GM18873 (cell line): ENCODE data around the gene MACROD2.

Experiments
- ATAC-seq: cut with Tn5 transposase; IDR thresholded peaks from one replicate; pipeline ENCODE4 v1.9.1; 2021; ENCODE audit warnings: mild to moderate bottlenecking, moderate library complexity, moderate number of reproducible peaks; ENCODE audit not compliant: unreplicated experiment, low FRiP score

Gene MACROD2

GRCh38 chr20:15600565-15600964 lies 1605.2 kb downstream of the MACROD2 start:
- ATAC-seq, result no peak

DNA sequence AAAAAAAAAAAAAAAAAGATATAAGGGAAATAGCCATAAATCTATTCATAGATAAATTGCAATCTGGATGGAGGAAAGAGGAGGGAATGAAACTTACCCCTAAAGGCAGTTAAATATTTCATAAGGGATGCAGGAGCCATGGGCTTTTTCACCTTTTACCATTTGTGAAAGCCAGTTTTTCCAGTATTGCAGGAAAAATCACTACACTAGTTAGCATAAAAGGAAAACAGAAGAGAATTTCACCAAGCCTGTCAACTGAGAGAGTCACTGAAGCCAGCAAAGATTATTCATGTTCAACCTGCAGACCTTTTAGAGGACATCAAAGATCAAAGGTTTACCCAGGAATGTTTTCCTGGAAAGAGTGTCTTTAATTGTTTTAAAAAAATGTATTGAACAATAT lies 1608.2 kb downstream of the MACROD2 start:
- ATAC-seq, result no peak

GRCh38 chr20:15603978-15604805 lies 1608.9 kb downstream of the MACROD2 start:
- ATAC-seq, result no peak

- ATAC-seq, result no peak
Measured at GRCh38 chr20:15609921-15610320, 1614.6 kb downstream of the MACROD2 start.

GRCh38 chr20:15610787-15611186 lies 1615.5 kb downstream of the MACROD2 start:
- no peak for ATAC-seq

GRCh38 chr20:15611541-15611940 lies 1616.2 kb downstream of the MACROD2 start:
- ATAC-seq, result no peak

DNA sequence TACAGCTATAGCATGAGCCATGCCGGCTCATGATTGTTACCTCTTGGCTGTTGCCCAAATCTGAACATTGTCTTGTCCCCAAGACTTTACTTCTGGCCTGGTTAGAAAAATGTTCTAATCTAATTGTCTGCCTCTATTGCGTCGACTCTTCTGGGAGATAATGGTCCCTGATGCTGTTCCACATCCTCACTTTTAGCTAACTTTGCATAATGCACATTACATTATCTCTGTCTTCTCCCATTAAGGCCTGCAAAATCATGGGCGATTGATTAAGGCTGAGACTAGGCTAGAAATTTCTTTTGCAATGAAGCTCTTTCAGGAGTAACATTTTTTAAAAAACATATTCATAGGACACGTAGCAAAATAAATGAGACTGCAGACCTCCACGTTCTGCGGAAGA lies 1616.9 kb downstream of the MACROD2 start:
- ATAC-seq, result no peak

- no peak for ATAC-seq
Measured at GRCh38 chr20:15612769-15613168, 1617.5 kb downstream of the MACROD2 start.

- ATAC-seq, result no peak
Measured at GRCh38 chr20:15613530-15613929, 1618.2 kb downstream of the MACROD2 start.

DNA sequence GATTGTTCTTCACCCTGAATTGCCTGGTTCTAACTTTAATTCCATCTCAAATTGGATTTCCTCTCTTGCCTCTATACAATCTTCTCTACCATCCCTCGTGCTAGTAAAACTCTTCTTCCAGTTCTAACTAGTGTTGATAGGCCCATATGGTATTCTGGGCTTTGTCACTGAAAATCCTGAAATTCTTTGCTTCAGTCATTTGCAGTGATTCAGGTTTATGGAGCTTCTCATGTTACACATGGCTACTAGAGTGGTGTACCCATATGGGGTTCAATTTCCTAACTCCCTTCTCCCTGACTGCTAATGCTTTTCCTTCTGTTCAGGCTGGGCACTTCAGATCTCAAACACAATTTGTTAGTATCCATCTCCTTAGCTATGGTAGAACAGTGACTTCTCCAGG lies 1621.3 kb downstream of the MACROD2 start:
- no peak for ATAC-seq

- no peak for ATAC-seq
Measured at GRCh38 chr20:15618110-15618509, 1622.8 kb downstream of the MACROD2 start.

DNA sequence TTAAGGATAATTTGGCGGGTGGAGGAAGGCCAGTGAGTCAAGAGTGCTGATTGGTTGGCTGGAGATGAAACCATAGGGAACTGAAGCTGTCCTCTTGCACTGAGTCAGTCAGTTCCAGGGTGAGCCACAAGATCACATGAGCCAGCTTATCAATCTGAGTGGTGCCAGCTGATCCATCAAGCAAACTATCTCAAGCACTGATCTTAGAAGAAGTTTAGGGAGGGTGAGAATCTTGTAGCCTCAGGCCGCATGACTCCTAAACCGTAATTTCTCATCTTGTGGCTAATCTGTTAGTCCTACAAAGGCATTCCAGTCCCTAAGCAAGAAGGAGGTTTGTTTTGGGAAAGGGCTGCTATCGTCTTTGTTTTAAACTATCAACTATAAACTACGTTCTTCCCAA lies 1623.6 kb downstream of the MACROD2 start:
- no peak for ATAC-seq

GRCh38 chr20:15619341-15619740 lies 1624.0 kb downstream of the MACROD2 start:
- ATAC-seq, result no peak

DNA sequence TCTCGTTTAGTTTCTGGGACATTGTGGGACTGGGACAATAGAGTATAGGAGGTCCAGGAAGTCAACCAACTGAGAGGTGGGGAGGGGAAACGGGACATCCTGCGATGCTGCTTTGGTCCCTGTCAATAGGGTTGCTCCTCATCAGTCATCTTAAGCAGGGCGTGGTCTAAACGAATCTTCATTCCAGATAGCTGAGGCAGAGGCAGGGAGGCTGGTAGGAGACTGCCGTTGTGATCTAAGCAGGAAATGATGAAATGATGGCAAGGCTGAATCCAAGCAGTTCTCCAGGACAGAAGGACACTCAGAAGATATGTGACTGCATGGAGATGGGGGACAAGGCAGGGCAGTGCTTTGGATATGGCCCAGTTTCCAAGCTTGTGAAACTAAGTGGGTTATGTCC lies 1624.5 kb downstream of the MACROD2 start:
- no peak for ATAC-seq

DNA sequence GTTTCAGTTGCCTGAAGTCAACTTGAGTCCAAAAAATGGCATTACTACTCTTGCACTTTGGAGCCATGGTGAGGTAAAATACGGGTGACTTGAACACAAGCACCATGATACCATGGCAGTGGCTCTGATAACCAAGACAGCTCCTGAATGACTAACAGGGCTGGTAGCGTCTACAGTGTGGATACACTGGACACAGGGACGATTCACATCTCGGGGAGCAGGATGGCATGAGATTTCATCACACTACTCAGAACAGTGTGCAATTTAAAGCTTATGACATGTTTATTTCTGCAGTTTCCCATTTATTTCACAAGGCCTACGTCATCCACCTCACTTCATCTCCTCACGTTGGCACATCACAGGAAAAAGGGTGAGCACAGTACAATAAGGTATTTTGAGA lies 1627.1 kb downstream of the MACROD2 start:
- no peak for ATAC-seq

- ATAC-seq, result no peak
Measured at GRCh38 chr20:15623215-15623614, 1627.9 kb downstream of the MACROD2 start.

DNA sequence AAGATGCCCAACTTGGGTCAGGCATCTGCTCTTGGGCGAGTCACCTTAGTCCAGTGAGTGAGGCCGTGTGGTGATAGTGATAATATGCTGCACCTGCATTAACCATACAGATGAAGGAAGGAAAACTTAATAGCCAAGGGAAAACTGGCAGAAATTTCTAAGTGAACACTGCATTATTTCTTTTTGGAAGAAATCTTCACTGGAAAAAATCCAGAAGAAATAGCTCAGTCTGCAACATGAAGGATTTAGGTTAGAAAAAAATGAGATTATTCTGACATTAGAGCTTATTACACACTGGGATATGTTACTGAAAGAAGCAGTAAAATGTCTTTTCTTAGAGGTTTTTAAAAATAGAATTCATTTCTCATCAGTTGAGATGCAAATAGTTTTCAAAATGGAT lies 1630.7 kb downstream of the MACROD2 start:
- ATAC-seq, result no peak

DNA sequence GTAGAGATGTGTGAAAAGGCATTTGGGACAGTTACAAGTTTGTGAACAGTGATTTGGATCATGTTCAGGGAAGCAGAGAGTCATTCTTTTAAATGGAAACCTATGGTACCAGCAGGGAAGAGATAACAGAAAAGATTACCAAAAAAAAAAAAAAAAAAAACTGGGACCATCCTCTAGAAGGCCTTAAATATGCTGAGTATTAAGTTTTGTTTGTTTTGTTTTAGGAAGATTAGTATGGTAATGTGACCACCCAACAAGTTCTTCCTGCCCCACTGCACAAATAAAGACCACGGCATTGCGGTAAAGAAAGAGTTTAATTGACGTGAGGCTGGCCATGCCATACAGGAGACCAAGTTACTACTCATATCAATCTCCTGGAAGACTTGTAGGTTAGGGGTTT lies 1631.8 kb downstream of the MACROD2 start:
- no peak for ATAC-seq

DNA sequence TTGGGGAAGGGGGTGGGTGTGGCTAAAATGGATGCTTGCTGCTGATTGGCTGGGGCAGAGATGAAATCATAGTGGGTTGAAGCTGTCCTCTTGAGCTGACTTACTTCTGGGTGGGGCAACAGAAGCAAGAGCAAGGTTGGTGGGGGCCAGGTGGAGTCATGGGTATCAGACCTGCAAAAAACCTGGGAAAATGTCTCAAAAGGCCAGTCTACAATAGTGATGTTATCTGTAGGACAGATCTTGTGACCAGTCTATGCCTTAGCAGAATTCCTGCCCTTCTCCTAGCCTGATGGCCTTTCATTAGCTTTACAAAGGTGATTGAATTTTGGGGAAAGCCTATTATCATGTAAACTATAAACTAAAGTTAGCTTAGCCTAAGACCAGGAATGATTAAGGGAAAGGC lies 1632.2 kb downstream of the MACROD2 start:
- ATAC-seq, result no peak

DNA sequence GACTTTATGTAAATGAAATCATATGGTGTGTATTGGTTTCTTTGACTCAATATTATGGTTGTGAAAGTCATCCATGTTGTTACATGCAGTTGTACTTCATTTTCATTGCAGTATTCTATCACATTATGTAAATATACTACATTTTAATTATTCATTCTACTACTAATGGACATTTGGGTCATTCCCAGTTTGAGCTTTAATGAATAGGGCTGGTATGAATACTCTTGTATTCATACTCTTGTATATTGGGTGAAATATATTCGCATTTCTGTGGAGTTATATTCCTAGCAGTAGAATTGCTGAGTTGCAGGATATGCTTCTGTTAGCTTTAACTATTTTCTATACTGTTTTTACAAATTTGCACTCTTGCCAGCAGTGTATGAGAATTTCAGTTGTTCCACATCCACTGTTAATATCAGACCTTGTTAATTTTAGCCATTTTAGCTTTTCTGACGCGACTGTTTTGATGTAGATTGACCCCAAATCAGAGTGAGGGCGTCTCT lies 1633.6 kb downstream of the MACROD2 start:
- no peak for ATAC-seq

GRCh38 chr20:15630360-15630759 lies 1635.0 kb downstream of the MACROD2 start:
- no peak for ATAC-seq

GRCh38 chr20:15632680-15633079 lies 1637.4 kb downstream of the MACROD2 start:
- no peak for ATAC-seq
